ENCODE results near the gene WDR77.

WDR77 gene

GRCh38 chr1:111402083-111402482 lies 47.0 kb downstream of the WDR77 start:
- no peak for DNase-seq (ENCODE audit: insufficient read length, low spot score)
- FAIRE-seq: no peak
- TF ChIP-seq CTCF (IDR thresholded peaks at IDR 0.05; ENCODE audit: insufficient read depth, missing control alignments): no peak

GRCh38 chr1:111399792-111400610 lies 49.1 kb downstream of the WDR77 start:
- FAIRE-seq (no peak), DNase-seq (ENCODE audit: insufficient read length, low spot score) (no peak)
- TF ChIP-seq CTCF (IDR thresholded peaks at IDR 0.05; ENCODE audit: insufficient read depth, missing control alignments): peak; percentile 69

GRCh38 chr1:111392460-111392945 lies 56.6 kb downstream of the WDR77 start:
- no peak for FAIRE-seq

GRCh38 chr1:111392042-111392441 lies 57.0 kb downstream of the WDR77 start:
- DNase-seq (ENCODE audit: insufficient read length, low spot score): no peak
- no peak for TF ChIP-seq CTCF (IDR thresholded peaks at IDR 0.05; ENCODE audit: insufficient read depth, missing control alignments)
- no peak for FAIRE-seq

More at GRCh38 chr1:111392460-111392945, 56.6 kb downstream of the WDR77 start:
- DNase-seq (ENCODE audit: insufficient read length, low spot score): no peak
- no peak for TF ChIP-seq CTCF (IDR thresholded peaks at IDR 0.05; ENCODE audit: insufficient read depth, missing control alignments)
